ENCODE results near the gene SCO1.
A peak's percentile ranks its signal among the peaks of the same experiment; 100 is the strongest.
"Not testable (repeated sequence)": the region's sequence is repeated elsewhere in the genome, so short reads cannot be mapped to it uniquely, and the experiment has no call there.

The SCO1 gene

GRCh38 chr17:10697092-10698081, at the start of gene SCO1, which contains the start of gene ADPRM:
Gene SCO1 (minus strand): TSS chr17:10697533. CDS start chr17:10697507, 26 bp downstream.
Gene ADPRM (plus strand): TSS chr17:10697594. CDS start chr17:10704927, 7,333 bp downstream.
- DNase-seq: peak; percentile 70

- DNase-seq: no peak
These were observed 47.9 kb upstream of the SCO1 start for GRCh38 chr17:10745231-10745630.

- DNase-seq: no peak
These were observed 47.2 kb upstream of the SCO1 start for GRCh38 chr17:10744501-10745000.

- no peak for DNase-seq
These were observed 46.1 kb upstream of the SCO1 start for GRCh38 chr17:10743316-10744009.

GRCh38 chr17:10742431-10742830, 45.1 kb upstream of the SCO1 start:
- no peak for DNase-seq

- DNase-seq: no peak
These were observed 44.2 kb upstream of the SCO1 start for GRCh38 chr17:10741416-10742135.

GRCh38 chr17:10739386-10739785, 42.1 kb upstream of the SCO1 start:
- DNase-seq: no peak

GRCh38 chr17:10738521-10739258, 41.4 kb upstream of the SCO1 start:
- no peak for DNase-seq

GRCh38 chr17:10737736-10738135, 40.4 kb upstream of the SCO1 start:
- no peak for DNase-seq

- peak; percentile 9 for DNase-seq
These were observed 39.9 kb upstream of the SCO1 start for GRCh38 chr17:10737168-10737622.

- no peak for DNase-seq
These were observed 38.5 kb upstream of the SCO1 start for GRCh38 chr17:10735821-10736220.

GRCh38 chr17:10735251-10735650, 37.9 kb upstream of the SCO1 start:
- no peak for DNase-seq

- no peak for DNase-seq
These were observed 36.3 kb upstream of the SCO1 start for GRCh38 chr17:10733666-10734065.

GRCh38 chr17:10732121-10732520, 34.8 kb upstream of the SCO1 start:
- DNase-seq: not testable (repeated sequence)

GRCh38 chr17:10731408-10731879, 34.1 kb upstream of the SCO1 start:
- DNase-seq: no peak

GRCh38 chr17:10730247-10730646, 32.9 kb upstream of the SCO1 start:
- DNase-seq: not testable (repeated sequence)

GRCh38 chr17:10729334-10730193, 32.2 kb upstream of the SCO1 start, which contains the start of gene TMEM220:
Gene TMEM220 (minus strand): TSS chr17:10730023. CDS start chr17:10729851, 172 bp downstream.
- DNase-seq: no peak

GRCh38 chr17:10728331-10728892, 31.1 kb upstream of the SCO1 start:
- no peak for DNase-seq

GRCh38 chr17:10727192-10727591, 29.9 kb upstream of the SCO1 start:
- no peak for DNase-seq

GRCh38 chr17:10726196-10726595, 28.9 kb upstream of the SCO1 start:
- no peak for DNase-seq
